Transverse colon (tissue), 4 donors: Measurements from ENCODE around the gene PHF12. TPM values are rescaled to one million over a fixed set of nuclear protein-coding genes. Genes with fewer than 3 reads are reported as not detected.

Experiments
- DNase-seq: peaks from one replicate; pipeline ENCODE4 v3.0.0-alpha.2; 2019
- H3K27ac ChIP-seq, 4 donors: fragments of 200-600 bp; sonication (generic); 2 replicates each; pipeline ENCODE4 v1.5.1; 2016 to 2018; ENCODE audit warnings: inconsistent platforms in 4 of 4
- H3K27me3 ChIP-seq: fragments of 200-600 bp; sonication (generic); 2 replicates; pipeline ENCODE4 v1.5.1; 2017; ENCODE audit warnings: inconsistent platforms
- H3K36me3 ChIP-seq, 4 donors: fragments of 200-600 bp; sonication (generic); 2 replicates each; pipeline ENCODE4 v1.5.1; 2017 to 2019; ENCODE audit warnings: inconsistent platforms in 4 of 4
- H3K4me1 ChIP-seq, 4 donors: fragments of 200-600 bp; sonication (generic); 2 replicates each; pipeline ENCODE4 v1.5.1; 2017 to 2020; ENCODE audit warnings: inconsistent platforms in 4 of 4
- H3K4me3 ChIP-seq, 4 donors: fragments of 200-600 bp; sonication (generic); 1 replicate in 1 of 4; 2 replicates in 3 of 4; pipeline versions ENCODE4 v1.5.1 to v1.6.1; 2017 to 2019; ENCODE audit warnings: inconsistent platforms in 4 of 4
- H3K9me3 ChIP-seq, 2 donors: fragments of 200-600 bp; sonication (generic); 2 replicates each; pipeline ENCODE4 v1.5.1; 2017 to 2019; ENCODE audit warnings: inconsistent platforms in 2 of 2
- CTCF ChIP-seq, 5 experiments: fragments of 200-600 bp in 3 of 5; fragments of 450-650 bp in 2 of 5; sonication (generic) in 3 of 5; IDR thresholded peaks; 1 replicate in 2 of 5; 2 replicates in 3 of 5; pipeline ENCODE4 v1.5.1; 2016 to 2017; ENCODE audit warnings: antibody characterized with exemption in 5 of 5, inconsistent platforms in 3 of 5, mild to moderate bottlenecking in 2 of 5, moderate library complexity in 1 of 5
- EP300 ChIP-seq: sonication (generic); formaldehyde crosslinking; IDR thresholded peaks from one replicate; pipeline ENCODE4 v1.6.1; 2017; ENCODE audit warnings: antibody characterized with exemption, low read depth
- POLR2A ChIP-seq: fragments of 450-650 bp; IDR thresholded peaks from one replicate; pipeline ENCODE4 v1.6.1; 2016; ENCODE audit warnings: antibody characterized with exemption, mild to moderate bottlenecking, moderate library complexity
- POLR2AphosphoS5 ChIP-seq, 3 donors: sonication (generic); formaldehyde crosslinking; IDR thresholded peaks; one replicate each; pipeline ENCODE4 v1.6.1; 2016; ENCODE audit warnings: antibody characterized with exemption in 3 of 3
- WGBS, 2 donors: methylation state at CpG; one replicate each; pipeline ENCODE4 v1.1.5; 2018; ENCODE audit warnings: low coverage in 1 of 2; 5-methylcytosine and 5-hydroxymethylcytosine counted together
- in situ Hi-C, 4 donors: fragments of 200-750 bp; cut with MboI; loops; one replicate each; pipeline versions ENCODE4 v1.15.0 to v1.15.1; 2017; ENCODE audit warnings: low sequenced_read_pairs in 3 of 4, low pct_ligation_motif_present in 1 of 4, low pct_unique_long_range_greater_than_20kb in 1 of 4
- intact Hi-C: fragments of 100-400 bp; cut with DNase I; formaldehyde crosslinking; loops from one replicate; pipeline ENCODE4 v1.15.1; 2023; ENCODE audit warnings: low total_unique reads
- total RNA-seq, 4 donors: library from RNA; depleted of rRNA; stranded (reverse); fragments of >200 nt; gene quantifications; one replicate each; pipeline ENCODE4 v1.1.0, GENCODE V29; 2016

PHF12 gene
- total RNA-seq, 4 donors from 2014 or later = 43.5 to 134 (median 60.5) TPM

GRCh38 chr17:28873839-28874238 is 77.5 kb downstream of the PHF12 start:
- Histone ChIP-seq H3K4me1 (no peaks in the 10 kb centered on the region), H3K36me3 (no peaks in the 10 kb centered on the region), H3K9me3 (no peaks in the 10 kb centered on the region), H3K4me3 (no peak overlapping the region), H3K27me3 (no peaks in the 10 kb centered on the region), H3K27ac (no peak overlapping the region)
- intact Hi-C loops = no loop called here
- TF ChIP-seq POLR2A = no peak
- in situ Hi-C loops = no loop called here
- 89 to 91% methylated on average over 7 of the region's 7 CpGs for WGBS, 2 donors
- no peak for DNase-seq

GRCh38 chr17:28871056-28871579 is 80.2 kb downstream of the PHF12 start:
- WGBS, 2 donors = 82% methylated on average over 6 of the region's 6 CpGs; no CpG with 5 or more reads in 1 of the 2 donors
- H3K27ac ChIP-seq = no peak overlapping the region
- intact Hi-C loops = no loop called here
- H3K4me1 ChIP-seq = no peaks in the 10 kb centered on the region
- TF ChIP-seq POLR2AphosphoS5 (IDR thresholded peaks at IDR 0.05) (no peak), EP300 (no peak), CTCF (IDR thresholded peaks at IDR 0.05) (no peak), POLR2A (no peak)
- no peaks in the 10 kb centered on the region for H3K36me3 ChIP-seq
- DNase-seq = no peak
- no peak overlapping the region for H3K4me3 ChIP-seq
- in situ Hi-C loops = no loop called here
- H3K27me3 ChIP-seq = no peaks in the 10 kb centered on the region
- H3K9me3 ChIP-seq = no peaks in the 10 kb centered on the region

GRCh38 chr17:28867276-28867675 is 84.0 kb downstream of the PHF12 start:
- in situ Hi-C loops (no loop called here), intact Hi-C loops (no loop called here)
- Histone ChIP-seq H3K4me1 (peaks cover 0 to 15% (median 9%) of the 10 kb centered on the region in 4 donors), H3K4me3 (no peak overlapping the region), H3K27ac (no peak overlapping the region), H3K36me3 (no peaks in the 10 kb centered on the region), H3K27me3 (no peaks in the 10 kb centered on the region), H3K9me3 (no peaks in the 10 kb centered on the region)
- TF ChIP-seq EP300 = no peak
- no peak for TF ChIP-seq CTCF (IDR thresholded peaks at IDR 0.05)
- TF ChIP-seq POLR2AphosphoS5 (IDR thresholded peaks at IDR 0.05) = no peak
- TF ChIP-seq POLR2A = no peak
- WGBS, 2 donors = 93 to 100% methylated on average over 3 to 7 of the region's 7 CpGs
- DNase-seq = no peak

GRCh38 chr17:28865946-28866752 is 85.2 kb downstream of the PHF12 start:
- Histone ChIP-seq H3K27ac (peak overlapping the region; percentile 67 to 84 (median 75)), H3K36me3 (no peaks in the 10 kb centered on the region), H3K4me1 (peaks cover 4 to 20% (median 9%) of the 10 kb centered on the region in 4 donors), H3K9me3 (no peaks in the 10 kb centered on the region), H3K27me3 (no peaks in the 10 kb centered on the region), H3K4me3 (no peak overlapping the region)
- in situ Hi-C loops (no loop called here), intact Hi-C loops (no loop called here)
- no peak for DNase-seq
- WGBS, 2 donors = 83 to 85% methylated on average over 3 to 13 of the region's 13 CpGs
- TF ChIP-seq POLR2AphosphoS5 (IDR thresholded peaks at IDR 0.05) (no peak), EP300 (no peak), CTCF (IDR thresholded peaks at IDR 0.05) (no peak), POLR2A (no peak)
